ENCODE data around the gene TCF15. TPM values are rescaled to one million over a fixed set of nuclear protein-coding genes. Genes with fewer than 3 reads are reported as not detected.

The TCF15 gene, protein sequence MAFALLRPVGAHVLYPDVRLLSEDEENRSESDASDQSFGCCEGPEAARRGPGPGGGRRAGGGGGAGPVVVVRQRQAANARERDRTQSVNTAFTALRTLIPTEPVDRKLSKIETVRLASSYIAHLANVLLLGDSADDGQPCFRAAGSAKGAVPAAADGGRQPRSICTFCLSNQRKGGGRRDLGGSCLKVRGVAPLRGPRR
- not detected in 2 replicates for total RNA-seq (2014; rRNA removed; shearing (Covaris generic))

- DNase-seq (ENCODE audit: low spot score), result no peak
These were observed at the start of gene TCF15 for GRCh38 chr20:610130-611046. Gene TCF15 (minus strand): TSS chr20:610309. CDS start chr20:610237, 72 bp downstream.

DNA sequence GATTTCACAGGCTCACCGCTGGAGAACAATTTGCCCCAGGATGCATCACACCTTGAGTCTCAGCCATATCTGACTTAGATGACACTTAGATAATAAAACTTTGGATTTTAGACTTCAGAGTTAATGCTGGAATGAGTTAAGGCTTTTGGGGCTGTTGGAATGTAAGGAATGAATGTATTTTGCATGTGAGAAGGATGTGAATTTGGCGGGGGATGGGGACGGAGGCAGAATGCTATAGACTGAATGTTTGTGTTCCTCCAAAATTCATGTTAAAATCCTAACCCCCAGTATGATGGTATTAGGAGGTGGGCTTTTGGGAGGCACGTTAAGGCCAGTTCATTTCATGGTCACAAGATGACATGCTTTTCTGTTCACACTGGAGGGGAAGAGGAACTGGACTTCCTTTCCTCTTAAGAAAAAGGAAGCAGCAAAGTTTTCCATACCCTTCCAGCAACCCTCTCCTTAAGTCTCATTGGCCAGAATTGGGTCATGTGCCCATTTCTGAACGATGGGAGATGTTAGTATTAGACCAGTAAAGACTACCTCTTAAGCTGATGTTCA is 48.7 kb upstream of the TCF15 start:
- no peak for DNase-seq (ENCODE audit: low spot score)

DNA sequence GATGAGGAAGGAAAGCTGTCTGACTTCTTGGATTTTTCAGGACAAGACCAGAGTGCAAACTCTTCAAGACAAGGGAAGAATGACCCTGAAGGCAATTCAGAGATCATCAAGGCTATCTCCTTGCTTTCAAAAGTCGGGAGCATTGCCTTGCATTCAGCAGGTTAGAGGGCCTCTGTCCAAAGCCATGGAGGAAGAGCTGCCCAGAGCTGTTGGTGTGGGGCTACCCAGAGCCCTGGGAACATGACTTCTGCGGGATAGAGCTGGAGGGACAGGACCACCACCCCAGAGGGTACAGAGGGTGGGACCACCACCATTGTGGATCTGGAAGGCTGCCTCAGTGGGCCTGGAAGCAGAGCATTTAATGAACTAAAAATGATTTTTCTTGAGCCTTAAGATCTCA is 48.1 kb upstream of the TCF15 start:
- DNase-seq (ENCODE audit: low spot score), result no peak

- DNase-seq (ENCODE audit: low spot score), result no peak
These were observed 45.9 kb upstream of the TCF15 start for GRCh38 chr20:655726-656624.

GRCh38 chr20:654417-654750 is 44.3 kb upstream of the TCF15 start:
- no peak for DNase-seq (ENCODE audit: low spot score)

DNA sequence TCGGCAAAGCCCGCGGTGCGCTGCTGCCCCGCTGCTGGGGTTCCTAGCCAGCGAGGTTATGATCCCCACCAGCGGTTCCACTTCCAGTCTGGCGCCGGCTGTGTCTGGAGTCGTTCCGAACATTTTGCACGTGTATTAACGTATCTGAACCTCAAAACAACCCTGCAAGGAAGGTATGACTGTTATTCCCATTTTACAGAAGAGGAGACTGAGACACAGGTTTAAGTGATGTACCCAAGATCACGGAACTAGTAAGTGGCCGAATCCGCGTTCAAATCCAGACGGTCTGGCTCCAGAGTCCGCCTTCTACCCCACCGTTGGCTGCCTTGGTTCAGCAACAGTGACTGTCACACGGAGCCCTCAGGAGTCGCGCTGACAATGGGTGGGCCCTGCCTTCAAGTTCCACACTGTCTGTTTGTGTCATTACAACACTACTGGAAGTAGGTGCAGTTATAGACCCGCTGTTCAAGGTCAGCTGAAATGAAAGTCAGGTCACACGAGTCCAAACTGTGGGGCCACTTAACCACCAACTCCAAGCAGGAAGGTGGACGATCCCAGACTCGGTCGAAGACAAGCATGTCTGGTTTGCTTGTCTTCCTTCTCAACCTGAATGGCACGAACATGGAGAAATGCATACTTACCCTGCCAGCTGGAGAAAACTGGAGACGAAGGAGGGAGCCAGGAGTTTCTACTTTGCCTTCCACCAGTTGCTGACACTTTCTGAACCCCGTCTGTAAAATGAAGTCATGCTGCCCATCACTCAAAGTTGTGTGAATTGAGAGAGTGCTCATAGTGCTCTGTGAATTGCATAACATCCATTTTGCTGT is 43.7 kb upstream of the TCF15 start:
- DNase-seq (ENCODE audit: low spot score), result no peak

DNA sequence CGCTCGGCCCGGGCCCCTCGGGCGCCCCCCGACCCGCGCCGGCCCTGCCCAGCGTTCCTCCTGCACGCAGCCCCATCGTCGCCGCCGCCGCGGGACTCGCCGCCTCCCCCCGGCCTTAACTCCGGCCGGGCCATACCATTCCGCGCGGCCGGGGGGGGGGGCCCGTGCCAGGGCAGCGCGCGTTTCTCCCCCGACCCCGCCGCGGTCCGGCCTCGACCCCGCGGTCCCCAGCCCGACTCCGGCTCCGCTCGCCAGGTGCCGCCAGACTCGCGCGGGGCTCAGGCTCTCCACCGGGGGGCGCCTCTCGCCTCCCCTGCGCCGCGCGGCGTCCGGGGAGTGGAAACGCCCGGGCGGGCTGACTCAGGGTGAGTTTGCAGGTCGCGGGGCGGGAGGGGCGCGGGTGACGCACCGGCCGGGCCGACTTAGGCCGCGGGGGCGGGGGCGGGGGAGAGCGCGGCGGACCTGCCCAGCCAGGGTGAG is 43.0 kb upstream of the TCF15 start, which contains the start of gene SRXN1:
Gene SRXN1 (minus strand): TSS at position 91 of the 480 bp plus-strand sequence. CDS start 15 bp downstream, at position 76.
- DNase-seq (ENCODE audit: low spot score), result peak; percentile 84

GRCh38 chr20:652615-653109 is 42.6 kb upstream of the TCF15 start:
- DNase-seq (ENCODE audit: low spot score), result no peak

- no peak for DNase-seq (ENCODE audit: low spot score)
These were observed 41.9 kb upstream of the TCF15 start for GRCh38 chr20:651713-652614.

GRCh38 chr20:650954-651353 is 40.8 kb upstream of the TCF15 start:
- no peak for DNase-seq (ENCODE audit: low spot score)

GRCh38 chr20:650281-650680 is 40.2 kb upstream of the TCF15 start:
- DNase-seq (ENCODE audit: low spot score), result no peak

DNA sequence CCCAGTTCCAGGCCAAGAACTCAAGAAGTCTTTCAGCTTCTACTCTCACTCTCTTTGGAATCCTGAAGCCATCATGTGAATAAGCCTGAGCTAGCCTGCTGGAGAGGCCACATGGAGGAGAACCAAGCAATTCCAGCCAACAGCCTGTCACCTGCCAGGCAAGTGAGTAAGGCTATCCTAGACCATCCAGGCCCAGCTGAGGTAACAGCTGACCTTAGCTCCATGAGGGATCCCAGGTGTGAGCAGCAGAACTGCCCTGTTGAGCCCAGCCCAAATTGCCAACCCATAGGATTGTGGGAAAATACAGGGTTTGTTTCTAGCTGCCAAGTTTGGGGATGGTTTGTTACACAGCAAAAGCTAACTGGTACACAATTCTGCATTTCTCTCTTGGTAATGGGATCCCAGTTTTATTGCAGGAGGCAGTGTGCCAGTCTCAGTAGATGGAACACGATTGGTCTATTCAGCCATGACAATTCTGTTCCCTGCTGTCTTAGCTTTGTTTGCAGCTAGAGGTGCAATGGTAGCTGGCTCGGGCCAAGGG is 37.4 kb upstream of the TCF15 start:
- no peak for DNase-seq (ENCODE audit: low spot score)

DNA sequence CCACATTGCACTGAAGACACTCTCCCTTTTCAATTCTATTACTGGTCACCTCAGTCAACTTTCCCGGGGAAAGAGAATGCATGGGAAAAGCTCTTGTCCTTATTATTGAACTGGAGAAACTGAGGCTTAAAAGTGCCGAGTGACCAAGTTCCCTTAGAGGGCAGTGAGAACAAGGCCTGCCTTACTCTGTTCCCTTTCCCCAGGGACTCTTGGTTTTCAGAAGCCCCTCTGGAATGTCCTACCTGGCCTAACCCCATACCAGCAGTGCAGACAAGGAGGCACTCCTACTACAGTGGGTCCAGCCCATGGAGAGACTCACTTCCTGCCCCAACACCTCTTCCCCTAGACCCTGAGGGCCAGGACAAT is 36.7 kb upstream of the TCF15 start:
- no peak for DNase-seq (ENCODE audit: low spot score)

GRCh38 chr20:646107-646867 is 36.2 kb upstream of the TCF15 start:
- DNase-seq (ENCODE audit: low spot score), result no peak

DNA sequence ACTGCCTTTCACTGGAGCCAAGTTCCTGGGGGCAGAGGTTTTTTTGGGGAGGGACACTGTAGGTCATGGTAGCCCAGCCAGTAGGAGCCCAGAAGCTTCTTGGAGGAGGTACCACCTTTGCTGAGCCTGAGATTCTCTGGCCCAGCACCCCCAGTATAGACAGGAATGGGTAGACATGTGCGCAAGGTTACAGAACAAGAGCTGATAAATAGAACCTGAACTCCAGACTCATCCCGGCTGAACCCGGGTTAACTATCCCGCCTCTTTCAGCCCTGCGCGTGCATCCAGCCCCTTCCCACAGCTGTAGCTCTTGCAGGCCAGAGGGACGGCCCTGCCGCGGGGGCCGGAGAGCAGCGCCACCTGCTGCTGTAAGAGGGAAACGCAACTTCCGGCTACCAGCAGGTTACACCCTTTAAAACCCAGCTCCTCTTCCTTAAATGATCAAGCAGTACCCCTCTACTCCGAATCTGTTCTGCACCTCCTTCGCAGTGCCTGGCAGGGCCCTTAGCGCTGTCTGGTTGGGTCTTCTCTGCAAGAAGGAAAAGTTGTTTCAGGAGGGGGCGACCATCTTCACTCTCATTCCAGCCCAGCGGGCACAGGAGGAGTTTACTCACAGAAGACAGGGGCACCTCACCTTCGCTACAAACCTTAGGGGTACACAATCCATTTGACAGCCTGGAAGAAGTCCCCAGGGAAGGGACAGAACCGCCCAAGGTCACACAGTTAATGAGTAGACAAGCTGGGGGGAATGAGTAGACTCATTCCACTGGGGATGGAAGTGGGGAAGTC is 35.4 kb upstream of the TCF15 start:
- DNase-seq (ENCODE audit: low spot score), result peak; percentile 53

GRCh38 chr20:644692-645317 is 34.7 kb upstream of the TCF15 start:
- no peak for DNase-seq (ENCODE audit: low spot score)

All from H4 (cell line).